Tibial artery (tissue), 4 donors: ENCODE data around the gene BNC1.

Experiments
- DNase-seq, 2 donors: peaks; one replicate each; pipeline ENCODE4 v3.0.0-alpha.2; 2019
- H3K27ac ChIP-seq, 2 donors: fragments of 200-600 bp; sonication (generic) in 1 of 2; 1 replicate in 1 of 2; 2 replicates in 1 of 2; pipeline ENCODE4 v1.5.1; 2018 to 2019; ENCODE audit warnings: mild to moderate bottlenecking in 1 of 2
- H3K27me3 ChIP-seq, 2 donors: fragments of 200-600 bp; sonication (generic) in 1 of 2; one replicate each; pipeline versions ENCODE4 v1.5.1 to v1.6.0; 2016 to 2019
- H3K36me3 ChIP-seq, 3 donors: fragments of 200-600 bp; sonication (generic) in 2 of 3; one replicate each; pipeline ENCODE4 v1.5.1; 2016 to 2019; ENCODE audit warnings: mild to moderate bottlenecking in 2 of 3
- H3K4me1 ChIP-seq, 4 donors: fragments of 200-600 bp; sonication (generic) in 2 of 4; 1 replicate in 3 of 4; 2 replicates in 1 of 4; pipeline ENCODE4 v1.5.1; 2016 to 2019
- H3K4me3 ChIP-seq, 2 donors: fragments of 200-600 bp; sonication (generic) in 1 of 2; 1 replicate in 1 of 2; 2 replicates in 1 of 2; pipeline ENCODE4 v1.5.1; 2018 to 2019; ENCODE audit warnings: mild to moderate bottlenecking in 2 of 2
- H3K9me3 ChIP-seq, 3 donors: fragments of 200-600 bp; sonication (generic) in 1 of 3; one replicate each; pipeline ENCODE4 v1.5.1; 2016 to 2019
- CTCF ChIP-seq, 2 experiments: fragments of 200-600 bp in 1 of 2; fragments of 450-650 bp in 1 of 2; IDR thresholded peaks; one replicate each; pipeline ENCODE4 v1.5.1; 2017 to 2019; ENCODE audit warnings: antibody characterized with exemption in 2 of 2, mild to moderate bottlenecking in 1 of 2, moderate library complexity in 1 of 2
- intact Hi-C: fragments of 100-400 bp; cut with DNase I; formaldehyde crosslinking; loops from one replicate; pipeline ENCODE4 v1.15.0; 2023; ENCODE audit warnings: low total_unique reads

The BNC1 gene

GRCh38 chr15:83304861-83305703 lies 20.6 kb upstream of the BNC1 start:
- no peak overlapping the region for H3K4me3 ChIP-seq
- no peaks in the 10 kb centered on the region for H3K36me3 ChIP-seq
- no peak for TF ChIP-seq CTCF (IDR thresholded peaks at IDR 0.05)
- H3K9me3 ChIP-seq: no peaks in the 10 kb centered on the region
- intact Hi-C loops: no loop called here
- H3K27ac ChIP-seq: no peak overlapping the region
- H3K4me1 ChIP-seq: no peaks in the 10 kb centered on the region
- peaks cover 0 to 15% of the 10 kb centered on the region in 2 donors for H3K27me3 ChIP-seq
- no peak for DNase-seq

DNA sequence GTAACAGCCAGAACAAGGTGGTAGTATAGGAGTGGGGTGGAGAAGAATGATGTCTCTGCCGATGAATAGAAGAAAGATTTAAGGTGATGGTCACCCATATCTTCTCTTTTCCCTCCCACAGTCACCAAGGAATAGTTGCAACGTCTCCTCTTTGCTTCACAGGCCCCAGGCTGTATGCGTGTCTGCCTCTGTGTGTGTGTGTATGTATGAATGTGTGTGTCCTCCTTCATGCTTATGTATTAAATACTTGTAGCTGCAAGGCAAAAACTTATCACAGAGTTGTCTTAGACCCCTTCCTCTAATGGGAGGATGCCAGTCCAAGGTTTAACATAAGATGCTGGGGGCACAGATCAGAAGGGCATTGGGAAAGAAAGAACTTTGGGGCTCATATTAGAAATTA lies 19.1 kb upstream of the BNC1 start:
- intact Hi-C loops: no loop called here
- no peak overlapping the region for H3K4me3 ChIP-seq
- DNase-seq: no peak
- peaks cover 0 to 15% of the 10 kb centered on the region in 2 donors for H3K27me3 ChIP-seq
- no peaks in the 10 kb centered on the region for H3K9me3 ChIP-seq
- no peak for TF ChIP-seq CTCF (IDR thresholded peaks at IDR 0.05)
- no peaks in the 10 kb centered on the region for H3K4me1 ChIP-seq
- H3K27ac ChIP-seq: no peak overlapping the region
- no peaks in the 10 kb centered on the region for H3K36me3 ChIP-seq

- Histone ChIP-seq H3K27me3 (peaks cover 0 to 25% of the 10 kb centered on the region in 2 donors), H3K27ac (no peak overlapping the region), H3K4me1 (no peaks in the 10 kb centered on the region), H3K9me3 (no peaks in the 10 kb centered on the region), H3K36me3 (no peaks in the 10 kb centered on the region), H3K4me3 (no peak overlapping the region)
- no peak for TF ChIP-seq CTCF (IDR thresholded peaks at IDR 0.05)
- intact Hi-C loops: no loop called here
- no peak for DNase-seq
These were observed 16.4 kb upstream of the BNC1 start for GRCh38 chr15:83300826-83301225.

DNA sequence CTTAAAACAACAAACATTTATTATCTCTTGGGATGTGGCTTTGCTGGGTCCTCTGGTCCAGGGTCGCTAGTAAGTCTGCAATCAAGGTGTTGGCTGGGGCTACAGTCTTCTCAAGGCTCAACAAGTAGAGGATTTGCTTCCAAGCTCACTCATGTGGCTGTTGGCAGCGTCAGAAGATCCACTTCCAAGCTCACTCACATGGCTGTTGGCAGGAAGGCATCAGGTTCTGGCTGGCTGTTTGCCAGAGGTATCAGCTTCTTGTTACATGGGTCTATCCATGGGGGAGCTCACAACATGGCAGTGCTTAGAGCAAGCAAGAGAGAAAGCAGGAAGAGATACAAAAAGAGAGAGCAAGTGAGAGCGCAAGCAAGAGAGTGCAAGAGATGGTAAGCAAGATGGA lies 15.0 kb upstream of the BNC1 start:
- Histone ChIP-seq H3K27me3 (peaks cover 0 to 26% of the 10 kb centered on the region in 2 donors), H3K9me3 (no peaks in the 10 kb centered on the region), H3K4me1 (no peaks in the 10 kb centered on the region), H3K36me3 (no peaks in the 10 kb centered on the region), H3K27ac (no peak overlapping the region), H3K4me3 (no peak overlapping the region)
- no peak for TF ChIP-seq CTCF (IDR thresholded peaks at IDR 0.05)
- intact Hi-C loops: no loop called here
- DNase-seq: no peak

DNA sequence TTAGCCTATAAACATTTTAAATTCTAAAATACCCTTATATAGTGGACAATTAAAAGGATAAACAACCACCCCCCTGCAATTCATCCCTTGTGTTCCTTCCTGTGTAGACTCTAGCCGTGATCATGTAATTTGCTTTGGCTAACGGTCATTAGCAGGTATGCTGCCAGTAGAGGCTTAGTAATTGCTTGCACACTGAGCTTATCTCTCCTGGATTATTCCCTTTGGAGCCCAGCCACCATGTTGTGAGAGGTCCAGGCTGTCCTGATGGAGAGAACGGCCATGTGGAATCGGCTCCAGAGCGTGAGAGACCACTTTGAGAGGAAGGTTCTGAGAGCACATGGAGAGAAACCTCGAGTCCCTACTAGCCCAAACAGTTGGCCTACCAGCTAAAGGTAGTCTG lies 11.0 kb upstream of the BNC1 start:
- DNase-seq: no peak
- no peak for TF ChIP-seq CTCF (IDR thresholded peaks at IDR 0.05)
- peaks cover 0 to 38% of the 10 kb centered on the region in 2 donors for H3K27me3 ChIP-seq
- no peaks in the 10 kb centered on the region for H3K9me3 ChIP-seq
- no peaks in the 10 kb centered on the region for H3K36me3 ChIP-seq
- no peak overlapping the region for H3K27ac ChIP-seq
- no peaks in the 10 kb centered on the region for H3K4me1 ChIP-seq
- intact Hi-C loops: no loop called here
- H3K4me3 ChIP-seq: no peak overlapping the region
